Retina (tissue), 1 donor: ENCODE results near the gene HACD3.
"Not testable (repeated sequence)": the region's sequence is repeated elsewhere in the genome, so short reads cannot be mapped to it uniquely, and the experiment has no call there.

Source experiments
- DNase-seq: peaks from one replicate; pipeline ENCODE4 v3.0.0-alpha.2; 2016

Gene HACD3

DNA sequence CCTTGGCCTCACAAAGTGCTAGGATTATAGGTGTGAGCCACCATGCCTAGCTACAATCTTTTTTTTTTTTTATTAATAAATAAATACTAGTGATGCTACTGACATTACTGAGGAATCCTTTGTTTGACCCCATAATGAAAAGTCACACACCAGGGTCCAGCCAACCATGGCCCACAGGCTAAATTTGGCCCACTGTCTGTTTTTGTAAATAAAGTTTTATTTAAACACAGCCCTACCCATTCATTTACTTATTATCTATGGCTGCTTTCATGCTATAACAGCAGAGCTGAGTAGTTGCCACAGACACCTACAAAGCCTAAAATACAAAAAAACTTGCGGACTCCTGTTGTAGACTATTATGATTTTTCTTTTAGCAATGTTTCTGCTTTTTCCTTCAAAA, 73.3 kb downstream of the HACD3 start:
- DNase-seq = no peak

DNA sequence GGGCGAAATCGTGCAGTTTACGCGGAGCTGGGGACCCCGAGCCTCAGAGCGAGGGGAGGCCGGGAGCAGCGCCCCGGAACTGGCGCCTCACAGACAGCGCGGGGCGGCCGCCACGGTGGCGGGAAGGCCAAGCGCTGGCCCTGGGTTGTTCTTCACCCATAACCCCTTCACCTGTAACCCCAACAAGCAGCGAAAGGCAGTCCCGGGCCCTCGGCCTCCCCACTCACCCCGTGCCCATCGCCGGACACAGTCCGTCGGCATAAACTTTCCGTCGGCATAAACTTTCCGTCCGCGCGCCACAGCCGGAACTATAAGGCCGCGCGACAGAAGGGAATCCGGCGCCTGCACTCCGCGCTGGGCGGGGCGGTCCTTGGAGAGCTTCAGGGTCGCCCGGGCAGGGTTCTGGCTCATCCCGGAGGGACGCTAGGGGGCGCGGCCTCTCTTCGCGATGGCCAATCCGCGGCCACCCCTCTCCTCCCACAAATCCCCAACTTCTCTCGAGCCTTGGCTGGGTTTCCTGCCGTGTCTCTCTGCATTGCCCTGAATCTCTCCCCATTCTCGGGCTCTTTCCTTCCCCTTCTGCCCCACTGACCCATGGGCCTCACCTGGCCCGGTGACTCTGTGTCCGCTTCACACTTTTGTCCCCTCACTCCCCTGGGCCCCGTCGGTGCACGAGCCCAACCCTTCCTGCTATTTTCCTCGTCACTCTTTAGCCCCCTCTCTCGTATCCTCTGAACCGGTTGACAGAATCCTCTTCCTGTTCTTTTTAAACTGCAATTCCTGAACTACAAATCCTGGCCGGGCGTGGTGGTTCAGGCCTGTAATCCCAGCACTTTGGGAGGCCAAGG, 80.8 kb downstream of the HACD3 start, which contains the start of gene INTS14:
INTS14 (minus strand) TSS at position 261 of the 848 bp plus-strand sequence. CDS start 3,751 bp downstream, outside the sequence.
- peak; percentile 98 for DNase-seq

GRCh38 chr15:65611888-65612615, 81.8 kb downstream of the HACD3 start:
- DNase-seq = peak; percentile 2

GRCh38 chr15:65612616-65612946, 82.3 kb downstream of the HACD3 start:
- DNase-seq = no peak

DNA sequence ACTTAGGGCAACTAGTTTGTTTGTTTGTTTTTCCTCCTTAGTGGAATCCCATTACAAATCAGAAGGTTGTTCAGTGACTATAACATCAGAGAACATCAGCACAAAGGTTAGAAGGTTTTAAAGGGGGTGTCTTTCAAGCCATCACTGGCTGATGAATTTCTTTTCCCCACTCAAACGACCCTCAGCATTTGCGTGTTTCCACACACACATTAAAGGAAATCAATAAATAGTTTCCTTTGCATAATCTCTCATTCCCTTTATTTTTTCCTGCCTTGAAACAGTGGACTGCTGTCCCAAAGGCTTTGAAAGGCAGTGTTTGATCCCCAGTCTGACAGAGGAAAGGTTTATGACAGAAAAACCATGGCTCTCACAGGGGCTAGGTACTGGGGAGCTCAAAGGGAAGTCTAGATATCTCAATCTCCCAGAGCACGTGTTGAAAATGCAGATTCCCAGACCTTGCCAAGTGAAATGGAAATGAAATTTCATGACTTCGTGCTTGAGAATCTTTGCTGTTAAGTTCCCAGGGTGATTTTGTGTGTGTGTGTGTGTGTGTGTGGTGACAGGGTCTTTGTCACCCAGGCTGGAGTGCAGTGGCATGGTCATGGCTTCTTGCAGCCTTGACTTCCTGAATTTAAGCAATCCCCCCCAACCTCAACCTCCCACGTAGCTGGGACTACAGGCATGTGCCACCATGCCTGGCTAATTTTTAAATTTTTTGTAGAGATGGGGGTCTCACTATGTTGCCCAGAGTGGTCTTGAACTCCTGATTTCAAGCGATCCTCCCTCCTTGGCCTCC, 82.9 kb downstream of the HACD3 start:
- DNase-seq = peak; percentile 3

GRCh38 chr15:65615887-65616286, 85.6 kb downstream of the HACD3 start:
- DNase-seq = not testable (repeated sequence)

DNA sequence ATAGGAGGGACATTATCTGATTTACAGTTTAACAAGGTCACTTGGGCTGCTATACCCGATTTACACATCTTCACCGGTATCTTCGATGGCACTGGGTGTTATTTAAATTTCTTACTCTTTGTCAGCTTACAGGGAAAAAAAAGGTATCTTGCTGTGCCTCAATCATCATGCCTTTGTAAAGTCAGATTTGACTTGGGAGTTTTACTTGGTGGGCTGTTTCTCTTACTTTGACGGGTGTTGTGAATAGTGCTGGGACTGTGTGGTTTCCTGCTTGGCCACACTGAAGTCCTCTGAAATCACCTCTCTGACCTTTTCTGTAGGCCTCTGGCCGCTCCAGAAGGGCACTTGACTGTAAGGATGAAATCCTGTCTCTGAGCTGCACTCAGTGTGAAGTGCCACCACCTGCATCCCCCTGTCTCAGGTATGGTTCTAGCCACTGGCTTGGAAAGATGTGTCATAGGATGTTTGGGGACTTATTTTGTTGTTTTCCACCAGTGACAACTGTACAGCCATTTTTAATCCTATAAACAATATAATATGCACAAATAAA, 88.4 kb downstream of the HACD3 start:
- DNase-seq = no peak

DNA sequence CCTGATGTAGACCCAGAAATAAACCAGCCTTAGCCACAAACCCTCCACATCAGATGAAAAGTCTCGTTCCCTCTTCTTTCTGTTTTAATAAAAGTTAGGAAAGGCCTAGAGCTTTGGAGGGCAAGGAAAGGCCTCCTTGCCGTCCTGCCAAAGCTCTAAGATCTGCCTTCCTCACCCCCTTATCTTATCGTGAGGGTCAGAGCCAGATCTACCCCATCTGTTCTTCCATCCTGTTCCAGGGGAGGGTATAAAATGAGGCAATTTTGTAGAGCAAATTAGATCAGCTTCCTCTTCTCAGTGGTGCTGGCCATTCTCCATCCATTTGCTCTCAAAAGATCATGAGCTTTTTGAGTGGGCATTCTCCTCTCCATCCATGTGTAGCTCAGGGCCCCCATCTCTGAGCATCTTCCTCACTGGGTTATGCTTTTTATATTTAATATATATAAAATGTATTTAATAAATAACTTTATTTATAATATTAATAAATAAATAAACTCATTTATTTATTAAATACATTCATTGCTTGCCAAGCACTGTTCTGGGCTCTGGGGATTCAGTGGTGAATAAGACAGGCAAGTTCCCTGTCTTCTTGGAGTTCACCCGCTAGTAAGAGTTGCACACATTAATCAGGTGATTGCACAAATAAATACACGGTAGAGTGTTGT, 89.5 kb downstream of the HACD3 start:
- no peak for DNase-seq

DNA sequence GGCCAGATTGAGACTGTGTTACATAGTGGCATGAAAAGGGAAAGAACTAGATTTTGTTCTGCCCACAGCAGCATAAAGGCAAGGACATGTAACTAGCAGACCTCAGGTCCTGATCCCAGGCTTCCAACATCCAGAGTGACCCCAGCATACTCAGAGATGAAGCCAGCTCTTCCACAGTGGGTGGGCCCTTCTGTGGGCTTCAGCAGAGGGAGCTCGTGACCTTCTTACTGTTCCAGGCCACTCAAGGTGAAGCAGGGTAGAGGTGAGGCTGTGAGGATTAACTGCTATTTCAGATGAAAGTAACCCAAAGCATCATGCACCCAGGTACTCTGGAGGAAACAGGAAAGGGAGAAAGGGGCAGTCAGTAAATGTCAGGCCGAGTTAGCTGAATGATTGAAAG, 90.6 kb downstream of the HACD3 start:
- DNase-seq = no peak

DNA sequence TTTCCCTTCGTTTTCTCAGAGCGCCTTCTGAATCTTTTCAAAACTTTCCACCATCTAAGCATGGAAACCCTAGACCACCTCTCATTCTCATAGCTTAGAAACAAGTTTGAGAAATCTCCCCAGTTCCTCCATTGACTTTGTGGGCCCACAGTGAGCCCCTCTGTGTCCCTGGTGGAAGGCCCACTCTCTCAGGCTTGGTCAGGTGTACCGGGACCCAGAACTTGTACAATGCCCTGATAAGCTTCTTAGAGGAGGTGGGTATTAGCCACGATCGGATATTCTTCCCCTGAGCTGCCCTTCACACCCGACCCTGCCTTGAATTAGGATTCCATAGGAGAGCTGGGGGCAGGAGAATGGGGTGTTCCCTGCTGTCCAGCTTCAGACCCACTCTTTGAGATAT, 91.4 kb downstream of the HACD3 start, which contains the start of gene SLC24A1:
SLC24A1 (plus strand) TSS at position 301 of the 400 bp plus-strand sequence. CDS start 2,143 bp downstream, outside the sequence.
- DNase-seq = no peak

DNA sequence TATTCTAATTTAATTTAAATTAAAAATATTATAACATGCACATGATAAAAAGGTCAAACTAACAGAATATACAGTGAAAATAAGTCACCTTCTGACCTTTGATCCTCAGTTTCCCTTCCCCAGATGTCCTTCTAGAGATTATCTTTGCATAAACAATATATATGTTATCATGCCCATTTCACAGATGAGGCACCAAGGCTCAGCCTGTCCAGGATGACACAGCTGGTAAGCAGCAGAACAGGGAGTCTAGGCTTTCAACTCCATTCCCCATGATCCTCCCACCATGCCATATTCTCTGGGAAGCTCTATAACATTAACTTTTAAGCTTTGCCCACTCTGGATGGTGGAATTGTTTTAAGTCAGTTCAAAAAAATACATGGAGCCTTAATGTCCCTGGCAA, 92.8 kb downstream of the HACD3 start:
- DNase-seq = no peak

DNA sequence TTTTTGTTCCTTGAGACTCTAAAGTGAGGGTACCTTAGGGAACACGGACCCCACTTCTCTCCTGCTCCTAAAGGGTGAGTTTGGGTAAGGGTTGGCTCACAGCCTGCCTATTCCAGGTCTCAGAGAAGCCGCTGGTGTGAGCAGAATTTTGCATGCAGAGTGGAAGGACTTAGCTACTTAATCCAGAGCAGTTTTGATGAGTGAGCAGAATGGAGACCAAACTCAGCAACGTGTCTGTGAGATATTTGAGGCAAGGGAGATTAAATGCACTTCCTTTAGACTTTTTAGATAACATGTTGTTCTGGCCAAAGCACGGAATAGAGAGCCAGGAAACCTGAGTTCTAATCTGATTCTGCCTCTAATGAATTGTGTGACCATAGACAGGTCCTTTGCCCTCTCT, 96.6 kb downstream of the HACD3 start:
- no peak for DNase-seq
